SK-N-SH treated with all-trans-retinoic acid at 6 μM for 48 hours (cell line): ENCODE results near the gene ALDH16A1.

Source experiments
- ATAC-seq: fragments of 200-7000 bp; cut with Tn5 transposase; 3 replicates; pipeline ENCODE4 v1.9.1; 2020; ENCODE audit warnings: mild to moderate bottlenecking, moderate library complexity
- ARNTL ChIP-seq: fragments of 450-650 bp; formaldehyde crosslinking; IDR thresholded peaks from 2 replicates; pipeline ENCODE4 v1.5.0; 2020; ENCODE audit warnings: low read depth, mild to moderate bottlenecking, moderate library complexity, borderline replicate concordance
- BACH2 ChIP-seq: fragments of 250-450 bp; sonication (Bioruptor Pico); IDR thresholded peaks from 2 replicates; pipeline ENCODE4 v1.9.0; 2021; ENCODE audit warnings: mild to moderate bottlenecking, borderline replicate concordance
- CREB5 ChIP-seq: fragments of 250-450 bp; sonication (Bioruptor Pico); IDR thresholded peaks from 2 replicates; pipeline ENCODE4 v1.5.1; 2020; ENCODE audit warnings: low read depth, mild to moderate bottlenecking, moderate library complexity
- CSDC2 ChIP-seq: fragments of 250-450 bp; sonication (Bioruptor Pico); IDR thresholded peaks from 2 replicates; pipeline ENCODE4 v1.5.0; 2020; ENCODE audit warnings: mild to moderate bottlenecking, moderate library complexity
- CSRNP3 ChIP-seq: fragments of 250-450 bp; sonication (Bioruptor Pico); IDR thresholded peaks from 2 replicates; pipeline ENCODE4 v1.5.1; 2021; ENCODE audit warnings: mild to moderate bottlenecking, moderate library complexity
- ESRRG ChIP-seq: fragments of 250-450 bp; sonication (Bioruptor Pico); IDR thresholded peaks from 2 replicates; pipeline ENCODE4 v1.6.1; 2021; ENCODE audit warnings: mild to moderate bottlenecking
- GLIS3 ChIP-seq: fragments of 250-450 bp; sonication (Bioruptor Pico); IDR thresholded peaks from 2 replicates; pipeline ENCODE4 v1.5.0; 2020; ENCODE audit warnings: mild to moderate bottlenecking, moderate library complexity
- ISL1 ChIP-seq: fragments of 250-450 bp; sonication (Bioruptor Pico); IDR thresholded peaks from 2 replicates; pipeline ENCODE4 v2.1.2; 2022; ENCODE audit warnings: mild to moderate bottlenecking, moderate library complexity
- OSR1 ChIP-seq: fragments of 250-450 bp; sonication (Bioruptor Pico); IDR thresholded peaks from 2 replicates; pipeline ENCODE4 v1.8.0; 2022; ENCODE audit warnings: moderate library complexity, mild to moderate bottlenecking, inconsistent platforms
- PATZ1 ChIP-seq: fragments of 250-450 bp; sonication (Bioruptor Pico); IDR thresholded peaks from 2 replicates; pipeline ENCODE4 v1.8.0; 2020; ENCODE audit warnings: mild to moderate bottlenecking, moderate library complexity, borderline replicate concordance
- POU6F1 ChIP-seq: fragments of 250-450 bp; sonication (Bioruptor Pico); IDR thresholded peaks from 2 replicates; pipeline ENCODE4 v1.8.0; 2021; ENCODE audit warnings: low read depth, mild to moderate bottlenecking, moderate library complexity, borderline replicate concordance
- PPARA ChIP-seq: fragments of 250-450 bp; sonication (Bioruptor Pico); IDR thresholded peaks from 2 replicates; pipeline ENCODE4 v1.5.0; 2020; ENCODE audit warnings: mild to moderate bottlenecking, borderline replicate concordance
- RARB ChIP-seq: fragments of 250-450 bp; sonication (Bioruptor Pico); IDR thresholded peaks from 2 replicates; pipeline ENCODE4 v1.8.0; 2021; ENCODE audit warnings: mild to moderate bottlenecking, moderate library complexity
- SNAI2 ChIP-seq: fragments of 250-450 bp; sonication (Bioruptor Pico); IDR thresholded peaks from 2 replicates; pipeline ENCODE4 v1.5.0; 2020; ENCODE audit warnings: mild to moderate bottlenecking, moderate library complexity
- TCF4 ChIP-seq: fragments of 250-450 bp; sonication (Bioruptor Pico); IDR thresholded peaks from 2 replicates; pipeline ENCODE4 v1.8.0; 2021; ENCODE audit warnings: mild to moderate bottlenecking, moderate library complexity, borderline replicate concordance
- TOX ChIP-seq: fragments of 250-450 bp; sonication (Bioruptor Pico); IDR thresholded peaks from 2 replicates; pipeline ENCODE4 v1.8.0; 2021; ENCODE audit warnings: mild to moderate bottlenecking, moderate library complexity, borderline replicate concordance
- TSHZ2 ChIP-seq: fragments of 250-450 bp; sonication (Bioruptor Pico); IDR thresholded peaks from 2 replicates; pipeline ENCODE4 v1.5.0; 2020; ENCODE audit warnings: mild to moderate bottlenecking, moderate library complexity
- ZC3H10 ChIP-seq: fragments of 250-450 bp; sonication (Bioruptor Pico); IDR thresholded peaks from 2 replicates; pipeline ENCODE4 v1.5.1; 2021; ENCODE audit warnings: mild to moderate bottlenecking, moderate library complexity
- ZFP30 ChIP-seq: fragments of 450-650 bp; formaldehyde crosslinking; IDR thresholded peaks from 2 replicates; pipeline ENCODE4 v1.5.0; 2022; ENCODE audit warnings: mild to moderate bottlenecking, moderate library complexity

The ALDH16A1 gene

GRCh38 chr19:49498475-49498874, 45.5 kb downstream of the ALDH16A1 start:
- ATAC-seq: no peak

GRCh38 chr19:49499030-49499670, 46.1 kb downstream of the ALDH16A1 start:
- TF ChIP-seq RARB (CRISPR knock-in tag) (no peak), POU6F1 (no peak), GLIS3 (CRISPR knock-in tag) (no peak), PATZ1 (CRISPR knock-in tag) (no peak), OSR1 (CRISPR knock-in tag) (no peak), PPARA (CRISPR knock-in tag) (no peak), CSDC2 (CRISPR knock-in tag) (no peak), CREB5 (CRISPR knock-in tag) (no peak), ZC3H10 (CRISPR knock-in tag) (no peak), SNAI2 (CRISPR knock-in tag) (no peak), ESRRG (CRISPR knock-in tag) (no peak), CSRNP3 (no peak), TCF4 (CRISPR knock-in tag) (no peak), ARNTL (CRISPR knock-in tag) (no peak), ISL1 (CRISPR knock-in tag) (no peak), TOX (CRISPR knock-in tag) (no peak)

More at GRCh38 chr19:49498475-49498874, 45.5 kb downstream of the ALDH16A1 start:
- TF ChIP-seq TSHZ2 (no peak), SNAI2 (CRISPR knock-in tag) (no peak), TOX (CRISPR knock-in tag) (no peak), PPARA (CRISPR knock-in tag) (no peak)

GRCh38 chr19:49502866-49503581, 50.0 kb downstream of the ALDH16A1 start:
- peak; percentile 75 for ATAC-seq
- TF ChIP-seq POU6F1: no peak
- no peak for TF ChIP-seq ESRRG (CRISPR knock-in tag)
- TF ChIP-seq ARNTL (CRISPR knock-in tag): no peak
- no peak for TF ChIP-seq ZFP30
- no peak for TF ChIP-seq CREB5 (CRISPR knock-in tag)
- no peak for TF ChIP-seq GLIS3 (CRISPR knock-in tag)
- TF ChIP-seq CSDC2 (CRISPR knock-in tag): no peak
- TF ChIP-seq BACH2 (CRISPR knock-in tag): no peak

More at GRCh38 chr19:49499030-49499670, 46.1 kb downstream of the ALDH16A1 start:
- ATAC-seq: no peak
